Body of pancreas (tissue), 4 donors: ENCODE results near the gene SLC25A30.

Source experiments
- POLR2A ChIP-seq, 3 donors: fragments of 450-650 bp; IDR thresholded peaks; one replicate each; pipeline ENCODE4 v1.6.1; 2016; ENCODE audit warnings: antibody characterized with exemption in 3 of 3, mild to moderate bottlenecking in 2 of 3
- TF ChIP-seq, protein P1 (sequence below), 7 experiments: fragments of 450-650 bp in 4 of 7; fragments of 200-600 bp in 3 of 7; sonication (generic) in 3 of 7; IDR thresholded peaks; one replicate each; pipeline ENCODE4 v1.5.1; 2016 to 2019; ENCODE audit warnings: antibody characterized with exemption in 7 of 7

DNA sequence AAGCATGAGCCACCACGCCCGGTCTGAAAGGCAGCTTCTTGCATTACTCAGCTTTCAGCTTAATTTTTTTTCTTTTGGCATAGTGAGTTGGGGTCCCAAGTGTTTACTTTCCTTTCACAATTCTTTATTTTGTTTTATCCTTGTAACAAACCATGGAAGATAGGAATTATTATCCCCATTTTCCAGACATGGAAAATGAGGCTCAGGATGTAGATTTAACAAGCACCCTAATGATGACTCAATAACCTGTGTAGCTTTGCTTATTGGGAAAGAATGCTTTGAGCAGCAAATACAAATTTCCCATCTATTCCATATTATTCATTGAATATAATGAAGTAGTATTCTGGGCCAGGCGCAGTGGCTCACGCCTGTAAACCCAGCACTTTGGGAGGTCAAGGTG lies 33.1 kb upstream of the SLC25A30 start:
- TF ChIP-seq, protein P1, sequence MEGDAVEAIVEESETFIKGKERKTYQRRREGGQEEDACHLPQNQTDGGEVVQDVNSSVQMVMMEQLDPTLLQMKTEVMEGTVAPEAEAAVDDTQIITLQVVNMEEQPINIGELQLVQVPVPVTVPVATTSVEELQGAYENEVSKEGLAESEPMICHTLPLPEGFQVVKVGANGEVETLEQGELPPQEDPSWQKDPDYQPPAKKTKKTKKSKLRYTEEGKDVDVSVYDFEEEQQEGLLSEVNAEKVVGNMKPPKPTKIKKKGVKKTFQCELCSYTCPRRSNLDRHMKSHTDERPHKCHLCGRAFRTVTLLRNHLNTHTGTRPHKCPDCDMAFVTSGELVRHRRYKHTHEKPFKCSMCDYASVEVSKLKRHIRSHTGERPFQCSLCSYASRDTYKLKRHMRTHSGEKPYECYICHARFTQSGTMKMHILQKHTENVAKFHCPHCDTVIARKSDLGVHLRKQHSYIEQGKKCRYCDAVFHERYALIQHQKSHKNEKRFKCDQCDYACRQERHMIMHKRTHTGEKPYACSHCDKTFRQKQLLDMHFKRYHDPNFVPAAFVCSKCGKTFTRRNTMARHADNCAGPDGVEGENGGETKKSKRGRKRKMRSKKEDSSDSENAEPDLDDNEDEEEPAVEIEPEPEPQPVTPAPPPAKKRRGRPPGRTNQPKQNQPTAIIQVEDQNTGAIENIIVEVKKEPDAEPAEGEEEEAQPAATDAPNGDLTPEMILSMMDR (IDR thresholded peaks at IDR 0.05), result no peak
- TF ChIP-seq POLR2A (IDR thresholded peaks at IDR 0.05), result no peak
